Right lobe of liver (tissue), 6 donors: ENCODE data around the gene CACNA2D4. TPM values are rescaled to one million over a fixed set of nuclear protein-coding genes. Genes with fewer than 3 reads are reported as not detected.
A peak's percentile ranks its signal among the peaks of the same experiment; 100 is the strongest.

Source experiments
- ATAC-seq, 4 donors: fragments of 200-7000 bp; cut with Tn5 transposase; one replicate each; pipeline ENCODE4 v1.9.1; 2020; ENCODE audit warnings: mild to moderate bottlenecking in 4 of 4, moderate library complexity in 4 of 4
- DNase-seq, 3 donors: peaks; one replicate each; pipeline ENCODE4 v3.0.0-alpha.2; 2020
- H3K27ac ChIP-seq, 3 donors: fragments of 200-600 bp; one replicate each; pipeline ENCODE4 v1.8.0; 2022
- H3K27me3 ChIP-seq, 2 donors: fragments of 200-600 bp; one replicate each; pipeline ENCODE4 v1.8.0; 2022
- H3K36me3 ChIP-seq, 4 donors: fragments of 200-600 bp; sonication (generic) in 1 of 4; one replicate each; pipeline versions ENCODE4 v1.5.1 to v1.8.0; 2017 to 2022; ENCODE audit warnings: control low read depth in 1 of 4
- H3K4me1 ChIP-seq, 4 donors: fragments of 200-600 bp; sonication (generic) in 1 of 4; one replicate each; pipeline versions ENCODE4 v1.5.1 to v1.8.0; 2017 to 2022; ENCODE audit warnings: control low read depth in 1 of 4
- H3K4me3 ChIP-seq, 3 donors: fragments of 200-600 bp; one replicate each; pipeline ENCODE4 v1.8.0; 2022
- H3K9me3 ChIP-seq, 4 donors: fragments of 200-600 bp; sonication (generic) in 1 of 4; one replicate each; pipeline versions ENCODE4 v1.5.1 to v1.8.0; 2017 to 2022; ENCODE audit warnings: control low read depth in 1 of 4
- CTCF ChIP-seq, 4 donors: fragments of 200-600 bp in 3 of 4; fragments of 450-650 bp in 1 of 4; IDR thresholded peaks; one replicate each; pipeline versions ENCODE4 v1.5.1 to v1.8.0; 2016 to 2022; ENCODE audit warnings: antibody characterized with exemption in 4 of 4, mild to moderate bottlenecking in 2 of 4
- POLR2A ChIP-seq: fragments of 450-650 bp; IDR thresholded peaks from one replicate; pipeline ENCODE4 v1.6.1; 2017; ENCODE audit warnings: antibody characterized with exemption, mild to moderate bottlenecking
- WGBS: methylation state at CpG from one replicate; pipeline ENCODE4 v1.1.6; 2018; ENCODE audit warnings: low coverage, low lambda C conversion rate; ENCODE audit not compliant: insufficient coverage; ENCODE audit errors: missing lambda C conversion rate; 5-methylcytosine and 5-hydroxymethylcytosine counted together
- intact Hi-C, 2 donors: fragments of 100-400 bp; cut with DNase I; formaldehyde crosslinking; loops; one replicate each; pipeline versions ENCODE4 v1.11.2 to v1.14.1; 2022
- long read RNA-seq: library from polyadenylated mRNA; unstranded; transcript quantifications from one replicate; pipeline ENCODE4 v2.0.0, GENCODE V29; 2019
- total RNA-seq, 6 experiments: library from RNA; depleted of rRNA in 2 of 6; stranded (reverse); fragments of >200 nt in 2 of 6; fragmentation: NEBNext Ultra II Directional in 3 of 6; extraction: Animal tissue kit (Norgen Biotek cat#: 25700) in 3 of 6; gene quantifications; one replicate each; pipeline versions ENCODE4 v1.1.0 to v1.2.4, GENCODE V29; 2016 to 2023
- donor health status: DM: no; HTN: yes; CAD: no.
- donor health status: DM: no; HTN: no; CAD: no.
- donor health status: DM: no; HTN: no; CAD: no.
- donor health status: DM: no; HTN: yes; CAD: no.
- donor health status: DM: no; HTN: yes; CAD: no.

CACNA2D4 gene, protein sequence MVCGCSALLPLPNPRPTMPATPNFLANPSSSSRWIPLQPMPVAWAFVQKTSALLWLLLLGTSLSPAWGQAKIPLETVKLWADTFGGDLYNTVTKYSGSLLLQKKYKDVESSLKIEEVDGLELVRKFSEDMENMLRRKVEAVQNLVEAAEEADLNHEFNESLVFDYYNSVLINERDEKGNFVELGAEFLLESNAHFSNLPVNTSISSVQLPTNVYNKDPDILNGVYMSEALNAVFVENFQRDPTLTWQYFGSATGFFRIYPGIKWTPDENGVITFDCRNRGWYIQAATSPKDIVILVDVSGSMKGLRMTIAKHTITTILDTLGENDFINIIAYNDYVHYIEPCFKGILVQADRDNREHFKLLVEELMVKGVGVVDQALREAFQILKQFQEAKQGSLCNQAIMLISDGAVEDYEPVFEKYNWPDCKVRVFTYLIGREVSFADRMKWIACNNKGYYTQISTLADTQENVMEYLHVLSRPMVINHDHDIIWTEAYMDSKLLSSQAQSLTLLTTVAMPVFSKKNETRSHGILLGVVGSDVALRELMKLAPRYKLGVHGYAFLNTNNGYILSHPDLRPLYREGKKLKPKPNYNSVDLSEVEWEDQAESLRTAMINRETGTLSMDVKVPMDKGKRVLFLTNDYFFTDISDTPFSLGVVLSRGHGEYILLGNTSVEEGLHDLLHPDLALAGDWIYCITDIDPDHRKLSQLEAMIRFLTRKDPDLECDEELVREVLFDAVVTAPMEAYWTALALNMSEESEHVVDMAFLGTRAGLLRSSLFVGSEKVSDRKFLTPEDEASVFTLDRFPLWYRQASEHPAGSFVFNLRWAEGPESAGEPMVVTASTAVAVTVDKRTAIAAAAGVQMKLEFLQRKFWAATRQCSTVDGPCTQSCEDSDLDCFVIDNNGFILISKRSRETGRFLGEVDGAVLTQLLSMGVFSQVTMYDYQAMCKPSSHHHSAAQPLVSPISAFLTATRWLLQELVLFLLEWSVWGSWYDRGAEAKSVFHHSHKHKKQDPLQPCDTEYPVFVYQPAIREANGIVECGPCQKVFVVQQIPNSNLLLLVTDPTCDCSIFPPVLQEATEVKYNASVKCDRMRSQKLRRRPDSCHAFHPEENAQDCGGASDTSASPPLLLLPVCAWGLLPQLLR
- total RNA-seq: 1 to 10 TPM in 3 of 6 experiments, under 1 TPM in 3; 0.87 to 1.9 (median 0.96) TPM
- long read RNA-seq, partial matches to known transcripts: 1 of 1 reads
- long read RNA-seq, other reads (novel, unspliced or antisense): 0 of 1 reads

- H3K9me3 ChIP-seq: no peaks in the 10 kb centered on the region
- H3K27ac ChIP-seq: peak within 1 kb of the TSS in 2 of 3 donors; percentile 43
- intact Hi-C loops: loop anchor here in 1 of 2 donors (10.0 kb wide), 1 partner anchor 93 kb away; the partner anchor contains the start of gene LRTM2
- TF ChIP-seq POLR2A (no peak), CTCF (IDR thresholded peaks at IDR 0.05) (no peak)
- 52% methylated on average over 7 of the region's 18 CpGs for WGBS
- H3K27me3 ChIP-seq: no peaks in the 10 kb centered on the region
- H3K4me3 ChIP-seq: peak within 1 kb of the TSS in 2 of 3 donors; percentile 4 to 10
- ATAC-seq (no peak), DNase-seq (peak in 2 of 3 donors; percentile 45 to 46)
- no peaks in the 10 kb centered on the region for H3K36me3 ChIP-seq
- H3K4me1 ChIP-seq: no peaks in the 10 kb centered on the region
These were observed at the start of gene CACNA2D4 for GRCh38 chr12:1918081-1918883. CACNA2D4 (minus strand) TSS chr12:1918652; CDS start chr12:1918473, 179 bp downstream.

- no peak for DNase-seq
- Histone ChIP-seq H3K36me3 (peaks cover 0 to 19% (median 0%) of the 10 kb centered on the region in 4 donors), H3K4me1 (no peaks in the 10 kb centered on the region), H3K9me3 (no peaks in the 10 kb centered on the region), H3K27me3 (no peaks in the 10 kb centered on the region), H3K4me3 (no peak overlapping the region), H3K27ac (no peak overlapping the region)
- ATAC-seq: no peak
- intact Hi-C loops: no loop called here
- TF ChIP-seq POLR2A (no peak), CTCF (IDR thresholded peaks at IDR 0.05) (no peak)
- 96% methylated on average over 4 of the region's 4 CpGs for WGBS
These were observed 48.2 kb upstream of the CACNA2D4 start for GRCh38 chr12:1966561-1967226.

GRCh38 chr12:1965916-1966315 is 47.5 kb upstream of the CACNA2D4 start:
- Histone ChIP-seq H3K4me3 (no peak overlapping the region), H3K9me3 (no peaks in the 10 kb centered on the region), H3K27me3 (no peaks in the 10 kb centered on the region), H3K27ac (no peak overlapping the region), H3K36me3 (peaks cover 0 to 27% (median 0%) of the 10 kb centered on the region in 4 donors), H3K4me1 (no peaks in the 10 kb centered on the region)
- no peak for DNase-seq
- intact Hi-C loops: no loop called here
- ATAC-seq: no peak
- WGBS: 86% methylated on average over 1 of the region's 2 CpGs
- TF ChIP-seq CTCF (IDR thresholded peaks at IDR 0.05) (no peak), POLR2A (no peak)
